NCI-H187 treated with DMSO at 0.1 percent for 48 hours (cell line): Measurements from ENCODE around the gene PYM1.
A peak's percentile ranks its signal among the peaks of the same experiment; 100 is the strongest.

Experiments used
- DNase-seq: peaks from one replicate; lab custom pipeline; 2025; lab: John Stamatoyannopoulos, UW

PYM1 gene

DNA sequence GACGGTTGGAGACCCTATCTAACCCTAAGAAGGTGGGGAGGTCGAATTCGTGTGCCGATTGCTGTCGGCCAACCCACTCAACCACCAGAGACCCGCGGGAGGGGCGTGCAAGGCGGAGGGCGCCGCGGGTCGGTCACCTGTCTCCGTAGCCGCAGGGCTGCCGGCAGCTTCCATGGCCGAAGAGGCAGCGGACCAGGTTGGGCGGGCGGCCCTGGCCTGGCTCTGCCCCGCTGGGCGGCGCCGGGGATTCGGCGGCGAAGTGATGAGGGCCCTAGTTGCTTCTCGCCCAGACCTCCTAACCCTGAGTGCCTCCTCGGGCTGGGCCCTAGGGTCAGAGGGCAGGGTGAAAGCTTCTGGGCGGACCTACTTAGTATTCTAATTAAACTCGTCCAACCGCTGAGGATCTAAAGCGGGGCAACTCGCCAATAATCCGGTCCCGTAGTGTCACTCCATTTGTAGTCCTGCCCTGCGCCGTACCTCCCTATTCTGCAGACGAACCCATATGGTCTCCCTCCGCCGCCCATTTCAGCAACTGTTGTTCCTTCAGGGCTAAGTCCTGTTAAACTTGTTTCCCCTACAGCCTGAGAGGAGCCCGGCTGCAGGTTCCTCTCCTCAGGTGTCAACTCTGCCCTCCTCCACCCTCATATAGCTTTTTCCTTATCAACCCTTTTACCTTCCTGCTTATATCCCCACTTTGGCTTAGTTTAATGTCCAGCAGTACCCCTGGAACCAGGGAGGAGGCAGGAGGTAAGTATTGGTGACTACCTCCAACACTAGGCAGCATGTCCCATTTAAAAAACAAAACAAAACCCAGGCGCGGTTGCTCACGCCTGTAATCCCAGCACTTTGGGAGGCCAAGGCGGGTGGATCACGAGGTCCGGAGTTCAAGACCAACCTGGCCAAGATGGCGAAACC lies at the start of gene PYM1:
Gene PYM1, minus strand, starts transcription at position 307 of the 915 bp plus-strand sequence. Its CDS starts 133 bp downstream, at position 174.
- no peak for DNase-seq

DNA sequence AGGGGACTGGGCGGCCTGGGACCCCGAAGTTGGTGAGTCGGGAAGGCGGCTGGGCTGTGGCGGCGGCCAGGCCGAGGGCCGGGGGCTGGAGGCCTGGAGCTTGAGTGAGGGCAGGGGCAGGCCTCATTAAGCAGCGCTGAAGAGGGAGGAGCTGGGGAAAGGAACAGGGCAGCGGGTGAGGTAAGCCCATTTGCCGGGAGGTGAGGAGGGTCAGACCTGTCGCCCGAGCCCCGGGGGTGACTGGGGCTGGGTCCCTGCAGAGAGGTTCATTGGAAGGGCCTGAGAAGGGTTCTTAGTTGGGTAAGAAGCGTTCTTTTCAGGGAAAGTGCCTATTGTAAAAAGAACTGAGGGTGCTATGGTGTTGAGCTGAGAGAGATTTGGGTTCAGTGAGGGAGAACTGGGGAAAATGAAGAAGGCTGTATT lies 46.6 kb upstream of the PYM1 start:
- DNase-seq = no peak

DNA sequence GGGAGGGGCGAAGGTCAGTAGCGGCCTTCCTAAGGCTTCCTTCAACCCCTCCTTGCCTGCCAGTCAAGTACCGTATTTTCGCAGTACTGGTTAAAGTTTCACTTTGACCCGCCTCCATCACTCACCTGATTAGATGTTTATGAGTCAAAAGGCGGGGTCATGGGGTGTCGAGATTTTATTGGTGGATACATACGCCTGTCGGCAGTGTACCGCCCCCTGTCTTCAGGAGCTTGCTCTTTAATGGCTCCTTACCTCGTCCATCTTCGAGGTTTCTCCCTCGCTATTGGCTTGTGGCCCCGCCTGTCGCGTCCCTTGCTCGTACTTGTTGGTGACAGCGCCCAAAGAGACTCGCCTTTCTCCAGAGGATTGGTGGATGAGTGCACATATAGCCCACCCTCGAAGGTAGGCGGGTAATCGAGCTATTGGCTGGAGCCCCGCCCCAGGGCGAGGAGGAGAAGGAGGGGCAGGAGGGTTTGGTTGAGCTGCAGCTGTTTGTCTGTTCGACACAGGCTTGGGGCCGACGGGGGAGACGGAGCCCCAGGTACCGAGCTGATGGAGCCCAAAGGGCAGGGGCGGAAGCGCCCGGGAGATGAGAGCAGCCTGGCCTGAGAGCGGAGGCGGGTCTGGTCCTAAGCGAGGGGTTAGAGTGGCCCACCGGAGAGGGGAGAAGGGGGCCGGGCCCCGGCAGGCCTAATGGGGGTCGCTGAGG lies 46.1 kb upstream of the PYM1 start, which contains the start of gene RAB5B:
Gene RAB5B, plus strand, starts transcription at position 480 of the 709 bp plus-strand sequence. CDS start 12,883 bp downstream, outside the sequence.
- peak; percentile 100 for DNase-seq

DNA sequence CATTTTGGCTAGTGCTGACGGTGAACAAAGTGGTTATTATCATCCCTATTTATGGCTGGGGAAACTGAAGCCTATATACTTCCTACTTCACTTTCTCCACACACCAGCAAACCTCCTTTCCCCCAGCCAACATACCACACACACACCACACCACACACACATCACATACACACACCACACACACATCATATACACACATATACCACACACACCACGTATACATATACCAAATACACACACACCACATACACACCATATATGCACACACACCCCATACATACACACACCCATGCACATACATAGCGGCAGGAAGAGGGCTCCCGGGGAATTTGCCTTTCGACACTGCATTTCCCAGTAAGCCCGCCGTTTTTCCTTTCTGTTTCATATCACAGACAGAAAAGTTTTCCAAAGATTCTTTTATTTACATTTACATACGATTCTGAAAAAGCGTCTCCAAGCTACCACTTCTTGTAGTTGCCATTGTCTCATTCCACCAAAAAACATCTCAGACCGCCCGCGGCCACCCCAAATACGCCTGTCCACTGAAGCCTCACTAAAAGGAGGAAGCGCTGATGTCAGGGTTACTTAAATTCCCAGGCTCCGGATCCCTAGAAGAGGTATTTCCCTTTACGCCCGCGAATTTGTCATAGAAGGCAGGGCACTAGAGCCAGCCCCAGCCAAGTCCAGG lies 45.4 kb upstream of the PYM1 start:
- DNase-seq = no peak

DNA sequence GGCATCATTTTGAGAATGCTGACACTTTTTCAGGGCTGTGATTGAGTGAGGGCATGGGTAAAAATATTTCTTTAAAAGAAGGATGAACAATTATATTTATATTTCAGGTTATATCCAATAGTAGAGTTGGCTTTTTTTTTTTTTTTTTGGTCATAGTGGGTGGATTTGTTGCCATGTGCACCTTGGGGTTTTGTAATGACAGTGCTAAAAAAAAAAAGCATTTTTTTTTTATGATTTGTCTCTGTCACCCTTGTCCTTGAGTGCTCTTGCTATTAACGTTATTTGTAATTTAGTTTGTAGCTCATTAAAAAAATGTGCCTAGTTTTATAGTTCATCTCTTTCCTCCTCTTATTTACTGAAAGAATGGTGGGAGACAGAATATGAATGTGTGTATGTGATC lies 44.8 kb upstream of the PYM1 start:
- no peak for DNase-seq

DNA sequence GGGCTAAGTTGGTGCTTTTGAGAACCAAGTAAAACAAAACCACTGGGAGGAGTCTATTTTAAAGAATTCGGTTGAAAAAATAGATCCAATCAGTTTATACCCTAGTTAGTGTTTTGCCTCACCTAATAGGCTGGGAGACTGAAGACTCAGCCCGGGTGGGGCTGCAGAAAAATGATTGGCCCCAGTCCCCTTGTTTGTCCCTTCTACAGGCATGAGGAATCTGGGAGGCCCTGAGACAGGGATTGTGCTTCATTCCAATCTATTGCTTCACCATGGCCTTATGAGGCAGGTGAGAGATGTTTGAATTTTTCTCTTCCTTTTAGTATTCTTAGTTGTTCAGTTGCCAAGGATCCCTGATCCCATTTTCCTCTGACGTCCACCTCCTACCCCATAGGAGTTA lies 44.3 kb upstream of the PYM1 start:
- no peak for DNase-seq

DNA sequence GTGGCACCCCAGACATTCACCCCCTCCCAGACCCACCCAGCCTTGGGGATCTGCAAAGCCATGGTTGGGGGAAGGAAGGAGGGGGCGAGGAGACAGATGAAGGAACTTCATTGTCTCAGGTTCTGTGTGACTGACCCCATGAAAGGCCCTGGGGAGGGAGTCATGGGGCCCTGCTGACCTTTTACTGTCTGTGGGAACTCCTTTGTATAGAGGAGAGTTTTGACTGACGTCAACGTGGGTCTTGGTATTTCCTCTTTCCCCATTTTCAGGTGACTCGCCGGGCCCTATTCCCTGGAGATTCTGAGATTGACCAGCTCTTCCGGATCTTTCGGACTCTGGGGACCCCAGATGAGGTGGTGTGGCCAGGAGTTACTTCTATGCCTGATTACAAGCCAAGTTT lies 43.1 kb upstream of the PYM1 start:
- no peak for DNase-seq

DNA sequence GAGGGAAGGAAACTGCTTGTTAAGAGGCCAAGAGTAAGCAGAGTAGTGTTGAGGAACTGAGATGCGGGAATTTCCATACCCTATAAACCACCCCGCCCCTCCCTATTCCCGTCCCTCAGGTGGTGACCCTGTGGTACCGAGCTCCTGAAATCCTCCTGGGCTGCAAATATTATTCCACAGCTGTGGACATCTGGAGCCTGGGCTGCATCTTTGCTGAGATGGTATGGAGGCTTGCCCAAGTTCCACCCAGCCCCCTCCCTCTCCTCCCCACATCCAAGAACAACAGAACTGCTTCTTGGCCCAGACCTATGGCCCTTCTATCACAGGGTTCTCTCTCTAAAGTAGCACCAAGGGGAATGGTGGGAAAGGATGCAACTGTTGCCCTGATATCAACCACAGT lies 41.7 kb upstream of the PYM1 start:
- no peak for DNase-seq

DNA sequence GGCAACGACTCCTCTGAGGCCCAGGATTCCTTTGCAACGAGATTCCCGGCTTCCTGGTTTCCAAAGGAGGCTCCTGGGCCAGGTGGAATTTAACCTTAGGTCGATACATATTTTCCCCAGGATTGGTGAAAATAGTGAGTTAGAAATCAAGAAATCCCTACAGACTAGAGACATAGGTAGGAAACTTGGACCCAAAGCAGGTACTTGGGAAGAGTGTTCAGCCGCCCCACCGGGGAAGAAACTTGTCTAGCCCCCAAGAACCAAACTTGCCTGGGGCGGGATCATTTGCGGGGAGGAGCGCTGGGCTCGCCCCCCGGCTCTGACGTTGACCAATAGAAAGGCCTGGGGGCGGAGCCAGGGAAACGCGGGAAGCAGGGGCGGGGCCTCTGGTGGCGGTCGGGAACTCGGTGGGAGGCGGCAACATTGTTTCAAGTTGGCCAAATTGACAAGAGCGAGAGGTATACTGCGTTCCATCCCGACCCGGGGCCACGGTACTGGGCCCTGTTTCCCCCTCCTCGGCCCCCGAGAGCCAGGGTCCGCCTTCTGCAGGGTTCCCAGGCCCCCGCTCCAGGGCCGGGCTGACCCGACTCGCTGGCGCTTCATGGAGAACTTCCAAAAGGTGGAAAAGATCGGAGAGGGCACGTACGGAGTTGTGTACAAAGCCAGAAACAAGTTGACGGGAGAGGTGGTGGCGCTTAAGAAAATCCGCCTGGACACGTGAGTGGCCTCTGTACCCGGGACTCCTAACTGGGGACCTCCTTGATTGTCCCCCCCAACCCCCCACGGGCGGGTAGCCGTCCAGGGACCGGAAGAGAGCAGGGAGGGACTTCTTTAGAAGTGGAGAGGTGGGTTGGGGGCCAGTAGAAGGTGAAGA lies 39.0 kb upstream of the PYM1 start, which contains the start of gene CDK2:
Gene CDK2, plus strand, starts transcription at position 423 of the 874 bp plus-strand sequence. Its CDS starts 179 bp downstream, at position 602.
- peak; percentile 61 for DNase-seq

DNA sequence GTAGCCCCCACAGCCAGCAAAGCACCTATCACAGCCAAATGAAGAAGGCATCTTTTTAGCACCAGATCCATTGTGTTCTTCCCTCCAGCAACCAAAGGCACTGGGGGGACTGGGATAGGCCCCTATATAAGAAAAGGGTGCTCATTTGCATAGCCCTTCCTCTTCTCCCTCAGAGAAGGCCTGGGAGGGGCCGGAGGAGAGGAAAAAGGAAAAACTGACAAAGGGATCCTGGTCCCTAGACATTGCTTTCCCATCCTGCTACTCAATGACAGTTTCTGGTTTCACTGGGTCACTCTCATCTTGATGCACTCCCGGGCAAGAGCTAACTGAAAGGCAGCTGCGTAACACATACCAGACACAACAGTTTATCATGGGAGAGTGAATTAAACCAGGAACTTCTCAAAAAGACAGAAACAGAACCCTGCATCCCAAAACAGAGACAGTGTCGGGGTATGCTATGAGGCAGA lies 38.3 kb upstream of the PYM1 start, which contains the start of gene PMEL:
Gene PMEL, minus strand, starts transcription at position 102 of the 467 bp plus-strand sequence. Its CDS starts 31 bp downstream, at position 71.
- DNase-seq = no peak

DNA sequence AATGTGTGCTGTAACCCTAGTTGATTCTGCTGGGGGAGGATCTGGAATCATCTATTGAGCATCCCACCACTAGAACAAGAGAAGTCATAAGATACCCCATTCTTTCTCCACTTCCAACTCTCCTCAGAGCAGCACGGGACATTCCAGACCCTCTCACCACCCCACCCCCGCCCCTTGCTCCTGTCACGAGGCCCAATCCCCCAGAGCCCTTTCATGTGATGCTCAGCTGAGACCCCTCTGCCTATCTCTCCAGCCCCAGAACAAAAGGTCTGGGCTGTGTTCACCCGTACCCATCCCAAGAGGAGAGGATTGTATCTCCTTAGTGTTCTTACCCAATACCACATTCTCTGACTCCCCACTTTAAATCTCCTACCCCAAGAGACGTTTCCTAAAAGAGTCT lies 37.5 kb upstream of the PYM1 start:
- DNase-seq = no peak

DNA sequence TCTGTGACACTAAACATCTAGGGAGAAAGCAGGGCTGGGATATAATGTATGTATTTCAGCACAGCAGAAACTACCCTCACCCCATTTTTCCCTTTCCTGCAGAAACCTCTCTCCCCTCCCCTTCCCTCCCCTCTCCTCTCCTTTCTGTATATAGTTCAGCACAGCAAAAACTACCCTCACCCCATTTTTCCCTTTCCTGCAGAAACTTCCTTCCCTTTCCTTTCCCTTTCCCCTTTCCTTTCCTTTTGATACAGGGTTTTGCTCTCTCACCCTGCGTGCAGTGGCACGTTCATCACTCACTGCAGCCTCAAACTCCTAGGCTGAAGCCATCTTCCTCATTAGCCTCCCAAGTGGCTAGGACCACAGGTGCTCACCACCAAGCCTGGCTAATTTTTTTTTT lies 36.1 kb upstream of the PYM1 start:
- DNase-seq = no peak

DNA sequence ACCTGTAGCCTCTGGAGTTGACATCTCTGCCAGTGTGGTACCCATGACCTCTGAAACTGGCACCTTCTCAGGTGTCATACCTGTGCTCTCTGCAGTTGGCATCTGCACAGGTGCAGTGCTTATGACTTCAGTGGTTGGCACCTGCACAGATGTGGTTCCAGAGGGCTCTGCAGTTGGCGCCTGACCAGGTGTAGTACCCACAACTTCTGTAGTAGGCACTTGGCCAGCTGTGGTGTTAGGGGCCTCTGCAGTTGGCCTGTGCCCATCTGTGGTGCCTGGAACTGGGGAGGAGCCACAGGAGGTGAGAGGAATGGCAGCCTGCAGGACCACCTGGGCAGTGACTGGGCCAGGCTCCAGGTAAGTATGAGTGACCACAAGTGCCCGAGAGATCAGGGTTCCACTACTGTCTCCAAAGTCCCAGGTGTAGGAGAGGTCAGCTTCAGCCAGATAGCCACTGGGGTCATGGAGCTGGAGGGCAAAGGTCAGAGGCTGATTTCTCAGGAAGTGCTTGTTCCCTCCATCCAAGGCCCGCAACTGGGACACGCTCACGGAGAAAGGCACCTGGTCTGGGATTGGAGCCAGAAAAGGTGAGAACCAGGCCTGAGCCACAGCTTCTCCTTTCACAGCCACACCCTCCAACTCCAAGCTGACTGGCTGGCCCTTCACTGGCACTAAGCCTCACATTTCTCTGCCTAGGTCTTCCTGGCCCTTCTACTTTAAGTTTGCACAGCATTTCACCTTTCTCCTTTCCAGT lies 29.6 kb upstream of the PYM1 start:
- no peak for DNase-seq

DNA sequence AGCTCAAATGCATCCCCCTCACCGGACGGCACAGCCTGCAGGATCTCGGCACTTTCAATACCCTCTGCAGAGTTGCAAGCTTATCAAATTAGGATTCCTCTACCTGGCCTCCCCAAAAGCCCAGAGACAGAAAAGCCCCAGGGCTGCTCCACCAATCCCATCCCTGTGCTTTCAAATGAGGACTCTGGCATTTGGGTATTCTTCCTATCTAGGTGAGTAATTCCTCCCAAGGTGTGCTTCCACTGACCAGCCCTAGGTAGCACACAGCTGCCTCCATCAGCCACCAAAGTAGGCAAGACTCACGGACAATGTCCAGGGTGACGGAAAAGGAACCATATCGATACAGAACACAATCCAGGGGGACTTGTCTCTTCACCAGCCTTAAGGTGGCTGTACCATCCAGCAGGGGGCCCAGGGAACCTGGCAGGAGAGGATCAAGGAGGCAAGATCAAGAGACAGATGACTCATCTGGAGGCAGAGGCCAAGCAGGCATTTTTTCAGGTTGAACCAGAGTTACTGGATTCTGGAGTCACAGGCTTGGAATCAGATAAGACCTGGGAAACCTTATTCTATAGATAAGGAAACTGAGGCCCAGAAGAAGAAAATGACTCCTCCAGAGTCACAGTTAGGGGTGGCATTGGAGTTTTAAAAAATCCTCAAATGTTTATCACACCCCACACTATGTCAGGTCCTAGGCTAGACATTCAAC lies 28.3 kb upstream of the PYM1 start:
- no peak for DNase-seq

DNA sequence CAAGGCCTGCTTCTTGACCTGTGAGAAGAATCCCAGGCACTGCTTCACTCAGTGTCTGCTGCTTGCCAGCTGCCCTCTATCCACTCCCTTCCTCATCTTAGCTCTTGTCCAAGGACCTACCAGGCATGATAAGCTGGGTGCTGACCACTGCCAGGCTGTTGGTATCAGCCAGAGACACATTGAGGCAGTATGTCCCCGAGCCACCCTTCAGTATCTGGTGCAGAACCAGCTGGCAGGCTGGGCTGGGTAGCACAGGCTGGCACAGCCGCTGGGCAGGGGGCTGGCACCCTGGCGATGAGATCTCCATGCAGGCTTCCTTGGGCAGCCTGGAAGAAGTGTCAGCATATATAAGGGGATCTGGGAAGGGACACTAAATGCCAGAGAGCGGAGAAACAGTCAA lies 27.6 kb upstream of the PYM1 start:
- no peak for DNase-seq

DNA sequence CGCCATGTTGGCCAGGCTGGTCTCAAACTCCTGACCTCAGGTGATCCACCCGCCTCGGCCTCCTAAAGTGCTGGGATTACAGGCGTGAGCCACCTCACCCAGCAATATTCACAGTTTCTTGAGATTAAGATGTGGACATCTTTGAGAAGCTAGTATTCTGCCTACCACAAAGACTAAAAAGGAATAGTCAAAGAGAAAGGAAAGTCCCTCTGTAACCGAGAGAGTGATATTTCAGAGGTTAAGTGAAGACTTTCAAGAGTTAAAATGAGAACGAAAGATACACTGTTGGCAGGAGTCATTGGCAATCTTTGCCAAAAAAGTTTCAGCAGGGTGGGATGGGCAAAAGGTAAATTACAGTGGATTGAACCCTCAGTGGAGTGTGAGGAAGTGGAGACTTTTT lies 18.9 kb upstream of the PYM1 start:
- no peak for DNase-seq

DNA sequence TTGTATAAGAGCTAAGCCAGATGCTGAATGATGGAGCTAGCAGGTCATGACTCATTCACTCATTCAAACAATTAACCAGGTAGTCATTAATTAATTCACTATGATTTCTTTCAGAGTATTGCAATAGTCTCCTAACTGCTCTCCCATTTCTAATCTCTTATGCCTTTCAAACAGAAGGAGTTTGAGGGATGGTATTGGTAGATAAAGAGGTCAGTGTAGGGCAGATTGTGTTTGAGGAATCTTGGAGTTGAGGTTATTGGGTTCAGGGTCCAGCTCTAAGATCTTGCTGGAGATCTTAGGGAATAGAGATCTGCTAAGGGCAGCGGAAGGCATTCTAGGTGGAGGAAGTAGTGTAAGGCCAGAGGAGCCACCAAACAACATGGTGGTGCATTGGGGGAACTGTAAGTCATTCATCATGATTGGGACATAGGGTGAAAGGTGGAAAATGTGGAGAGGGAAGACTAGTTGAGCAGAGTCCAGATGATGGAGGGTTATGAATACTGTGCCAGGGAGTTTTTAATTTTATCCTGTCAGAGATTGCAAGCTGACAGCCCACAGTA lies 15.0 kb upstream of the PYM1 start:
- no peak for DNase-seq

DNA sequence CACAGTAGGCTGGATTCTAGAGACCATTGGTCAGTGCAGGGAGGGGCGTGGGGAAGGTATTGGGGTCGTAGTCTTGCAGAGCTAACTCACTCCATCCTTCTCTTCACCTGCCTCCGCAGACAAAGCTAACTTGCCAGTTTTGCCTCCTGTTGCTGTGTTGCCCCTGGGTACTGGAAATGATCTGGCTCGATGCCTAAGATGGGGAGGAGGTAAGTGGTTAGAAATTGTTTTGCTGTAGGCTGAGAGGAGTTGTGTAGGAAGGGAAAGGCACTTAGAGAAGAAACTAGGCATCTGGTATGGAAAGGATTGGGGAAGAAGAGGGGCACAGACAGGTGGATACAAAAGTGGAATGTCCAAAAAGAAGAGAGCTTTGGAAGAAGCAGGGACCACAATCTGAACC lies 14.4 kb upstream of the PYM1 start:
- no peak for DNase-seq

DNA sequence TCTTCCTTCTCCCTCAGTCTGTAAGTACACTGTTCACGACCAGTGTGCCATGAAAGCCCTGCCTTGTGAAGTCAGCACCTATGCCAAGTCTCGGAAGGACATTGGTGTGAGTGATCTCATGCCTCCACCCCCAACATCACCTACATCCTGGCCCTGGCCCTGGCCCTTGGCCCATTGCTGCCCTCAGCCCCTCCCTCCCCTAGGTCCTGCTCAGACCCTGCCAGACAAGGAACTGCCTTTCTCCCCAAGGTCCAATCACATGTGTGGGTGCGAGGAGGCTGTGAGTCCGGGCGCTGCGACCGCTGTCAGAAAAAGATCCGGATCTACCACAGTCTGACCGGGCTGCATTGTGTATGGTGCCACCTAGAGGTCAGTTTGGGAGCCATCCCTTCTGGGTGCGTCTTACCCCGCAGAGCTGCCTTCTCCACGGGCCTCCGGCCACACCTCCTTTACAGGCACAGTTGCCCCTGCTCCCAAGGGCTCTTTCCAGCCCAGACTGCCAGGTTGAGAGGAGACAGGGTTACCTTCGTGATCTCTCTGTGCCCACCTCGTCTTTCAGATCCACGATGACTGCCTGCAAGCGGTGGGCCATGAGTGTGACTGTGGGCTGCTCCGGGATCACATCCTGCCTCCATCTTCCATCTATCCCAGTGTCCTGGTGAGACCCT lies 12.5 kb upstream of the PYM1 start:
- peak; percentile 38 for DNase-seq
